Ishikawa (cell line): ENCODE data around the gene BARHL1.

ENCODE experiments used
- CEBPB ChIP-seq: IDR thresholded peaks from 2 replicates; pipeline ENCODE4 v1.6.1; 2012
- CREB1 ChIP-seq: IDR thresholded peaks from 2 replicates; pipeline ENCODE4 v1.6.1; 2012; ENCODE audit warnings: low read depth
- EGR1 ChIP-seq: IDR thresholded peaks from 2 replicates; pipeline ENCODE4 v1.6.1; 2012
- EP300 ChIP-seq: IDR thresholded peaks from 2 replicates; pipeline ENCODE4 v1.6.1; 2012; ENCODE audit warnings: borderline replicate concordance
- FOXM1 ChIP-seq: IDR thresholded peaks from 2 replicates; pipeline ENCODE4 v1.6.1; 2012; ENCODE audit warnings: low read depth, borderline replicate concordance
- MAX ChIP-seq: IDR thresholded peaks from 2 replicates; pipeline ENCODE4 v1.6.1; 2012
- NFIC ChIP-seq: IDR thresholded peaks from 2 replicates; pipeline ENCODE4 v1.6.1; 2012
- RAD21 ChIP-seq: IDR thresholded peaks from 2 replicates; pipeline ENCODE4 v1.6.1; 2012; ENCODE audit warnings: low read depth
- TAF1 ChIP-seq: IDR thresholded peaks from 2 replicates; pipeline ENCODE4 v1.6.1; 2012; ENCODE audit warnings: low read depth, mild to moderate bottlenecking
- TCF12 ChIP-seq: IDR thresholded peaks from 2 replicates; pipeline ENCODE4 v1.6.1; 2012; ENCODE audit warnings: low read depth
- TEAD4 ChIP-seq: IDR thresholded peaks from 2 replicates; pipeline ENCODE4 v1.6.1; 2012
- YY1 ChIP-seq: IDR thresholded peaks from 2 replicates; pipeline ENCODE4 v1.6.1; 2012; ENCODE audit warnings: low read depth
- ZBTB7A ChIP-seq: IDR thresholded peaks from 2 replicates; pipeline ENCODE4 v1.6.1; 2012; ENCODE audit warnings: low read depth
- TF ChIP-seq, protein P1 (sequence below): IDR thresholded peaks from 2 replicates; pipeline ENCODE4 v1.6.1; 2012; ENCODE audit warnings: low read depth, mild to moderate bottlenecking
- TF ChIP-seq, protein P2 (sequence below): IDR thresholded peaks from 2 replicates; pipeline ENCODE4 v1.6.1; 2012

The BARHL1 gene

GRCh38 chr9:132631280-132631679 lies 48.9 kb downstream of the BARHL1 start:
- TF ChIP-seq TCF12 (no peak), TEAD4 (no peak), MAX (no peak), CREB1 (no peak), EGR1 (no peak), ZBTB7A (no peak), NFIC (no peak), RAD21 (no peak), FOXM1 (no peak)
- TF ChIP-seq, protein P1, sequence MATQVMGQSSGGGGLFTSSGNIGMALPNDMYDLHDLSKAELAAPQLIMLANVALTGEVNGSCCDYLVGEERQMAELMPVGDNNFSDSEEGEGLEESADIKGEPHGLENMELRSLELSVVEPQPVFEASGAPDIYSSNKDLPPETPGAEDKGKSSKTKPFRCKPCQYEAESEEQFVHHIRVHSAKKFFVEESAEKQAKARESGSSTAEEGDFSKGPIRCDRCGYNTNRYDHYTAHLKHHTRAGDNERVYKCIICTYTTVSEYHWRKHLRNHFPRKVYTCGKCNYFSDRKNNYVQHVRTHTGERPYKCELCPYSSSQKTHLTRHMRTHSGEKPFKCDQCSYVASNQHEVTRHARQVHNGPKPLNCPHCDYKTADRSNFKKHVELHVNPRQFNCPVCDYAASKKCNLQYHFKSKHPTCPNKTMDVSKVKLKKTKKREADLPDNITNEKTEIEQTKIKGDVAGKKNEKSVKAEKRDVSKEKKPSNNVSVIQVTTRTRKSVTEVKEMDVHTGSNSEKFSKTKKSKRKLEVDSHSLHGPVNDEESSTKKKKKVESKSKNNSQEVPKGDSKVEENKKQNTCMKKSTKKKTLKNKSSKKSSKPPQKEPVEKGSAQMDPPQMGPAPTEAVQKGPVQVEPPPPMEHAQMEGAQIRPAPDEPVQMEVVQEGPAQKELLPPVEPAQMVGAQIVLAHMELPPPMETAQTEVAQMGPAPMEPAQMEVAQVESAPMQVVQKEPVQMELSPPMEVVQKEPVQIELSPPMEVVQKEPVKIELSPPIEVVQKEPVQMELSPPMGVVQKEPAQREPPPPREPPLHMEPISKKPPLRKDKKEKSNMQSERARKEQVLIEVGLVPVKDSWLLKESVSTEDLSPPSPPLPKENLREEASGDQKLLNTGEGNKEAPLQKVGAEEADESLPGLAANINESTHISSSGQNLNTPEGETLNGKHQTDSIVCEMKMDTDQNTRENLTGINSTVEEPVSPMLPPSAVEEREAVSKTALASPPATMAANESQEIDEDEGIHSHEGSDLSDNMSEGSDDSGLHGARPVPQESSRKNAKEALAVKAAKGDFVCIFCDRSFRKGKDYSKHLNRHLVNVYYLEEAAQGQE, result no peak

GRCh38 chr9:132631685-132632084 lies 49.3 kb downstream of the BARHL1 start:
- TF ChIP-seq ZBTB7A, result no peak
- no peak for TF ChIP-seq NFIC
- TF ChIP-seq TAF1, result no peak
- TF ChIP-seq RAD21, result no peak
- TF ChIP-seq, protein P2, sequence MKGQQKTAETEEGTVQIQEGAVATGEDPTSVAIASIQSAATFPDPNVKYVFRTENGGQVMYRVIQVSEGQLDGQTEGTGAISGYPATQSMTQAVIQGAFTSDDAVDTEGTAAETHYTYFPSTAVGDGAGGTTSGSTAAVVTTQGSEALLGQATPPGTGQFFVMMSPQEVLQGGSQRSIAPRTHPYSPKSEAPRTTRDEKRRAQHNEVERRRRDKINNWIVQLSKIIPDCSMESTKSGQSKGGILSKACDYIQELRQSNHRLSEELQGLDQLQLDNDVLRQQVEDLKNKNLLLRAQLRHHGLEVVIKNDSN, result no peak
- TF ChIP-seq CREB1, result no peak
- TF ChIP-seq CEBPB, result no peak
- TF ChIP-seq, protein P1, result no peak
- TF ChIP-seq EGR1, result no peak
- TF ChIP-seq TCF12, result no peak
- no peak for TF ChIP-seq YY1
- no peak for TF ChIP-seq TEAD4
- TF ChIP-seq MAX, result no peak
- no peak for TF ChIP-seq EP300

DNA sequence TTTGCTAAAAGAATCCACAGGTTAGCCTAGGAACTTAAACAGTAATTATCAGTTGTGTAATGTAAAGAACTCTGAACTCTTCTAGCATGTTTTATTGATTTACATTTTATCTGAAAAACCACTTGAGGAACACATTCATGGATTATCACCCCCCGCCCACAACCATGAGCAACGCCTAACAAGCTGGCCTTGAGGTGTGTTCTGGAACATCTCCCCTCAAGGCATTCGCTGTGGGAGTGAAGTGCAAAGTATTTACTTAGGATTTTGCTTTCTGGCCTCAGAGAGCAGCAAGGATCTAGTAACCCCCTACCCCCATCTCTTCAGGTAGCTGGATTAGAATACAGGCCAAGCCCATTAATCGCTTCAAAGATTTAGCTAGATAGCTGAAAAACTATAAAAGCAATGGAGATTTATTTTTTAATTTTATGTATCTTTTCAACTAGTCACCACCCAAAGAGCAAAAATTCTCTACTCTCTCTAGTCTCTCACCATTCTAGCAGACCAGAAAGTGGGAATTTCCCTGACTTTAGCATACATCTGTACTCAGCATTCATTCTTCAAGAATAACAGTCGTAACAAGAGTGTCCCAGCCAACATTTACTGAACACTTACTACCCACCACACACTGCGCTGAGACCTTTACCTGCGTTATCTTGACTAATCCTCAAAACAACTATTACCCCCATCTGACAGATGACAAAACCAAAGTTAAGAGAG lies 50.2 kb downstream of the BARHL1 start:
- TF ChIP-seq FOXM1 (no peak), CREB1 (no peak), YY1 (no peak), TCF12 (no peak), CEBPB (no peak), TEAD4 (no peak), TAF1 (no peak)
- TF ChIP-seq, protein P2, result no peak

- TF ChIP-seq, protein P2, result no peak
- TF ChIP-seq NFIC, result no peak
These were observed 51.9 kb downstream of the BARHL1 start for GRCh38 chr9:132634327-132634726.

DNA sequence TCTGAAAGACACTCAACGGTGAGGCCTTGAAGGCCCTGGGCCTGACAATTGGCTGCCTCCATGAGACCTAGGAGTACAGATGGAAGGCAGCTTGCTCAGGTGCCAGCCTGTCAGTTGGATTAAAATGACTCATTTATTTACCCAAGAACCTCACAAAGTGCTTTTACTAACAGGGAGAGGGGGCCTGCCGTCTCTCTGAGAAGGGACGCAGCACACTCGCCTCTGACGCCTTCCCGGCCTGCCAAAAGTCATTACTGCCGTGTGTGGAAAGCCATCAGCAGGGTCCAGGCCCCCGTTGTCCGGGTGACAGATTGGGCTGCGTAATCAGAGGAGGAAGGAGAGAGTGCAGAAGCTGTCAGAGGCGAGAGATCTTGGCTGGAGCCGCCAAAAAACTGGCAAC lies 54.9 kb downstream of the BARHL1 start:
- TF ChIP-seq CEBPB (no peak), RAD21 (no peak), EP300 (no peak), TCF12 (no peak), TEAD4 (no peak), MAX (no peak), EGR1 (no peak), ZBTB7A (no peak), CREB1 (no peak), NFIC (no peak), YY1 (no peak), FOXM1 (no peak), TAF1 (no peak)
- TF ChIP-seq, protein P2, result no peak
- TF ChIP-seq, protein P1, result no peak
